Measurements from ENCODE around the gene KCNK1. TPM values are rescaled to one million over a fixed set of nuclear protein-coding genes. Genes with fewer than 3 reads are reported as not detected.

KCNK1 gene
- total RNA-seq, 6 experiments from 2014 or later = 1.1 to 7.6 (median 3.6) TPM

GRCh38 chr1:233714631-233715217 lies 100.8 kb downstream of the KCNK1 start:
- H3K27ac ChIP-seq = peak overlapping the region in 2 of 3 donors; percentile 64 to 85
- no peak overlapping the region for H3K4me3 ChIP-seq
- WGBS (ENCODE audit: insufficient coverage, low coverage, low lambda C conversion rate, missing lambda C conversion rate) = 10% methylated on average over 4 of the region's 4 CpGs
- H3K36me3 ChIP-seq = no peaks in the 10 kb centered on the region
- intact Hi-C loops (cut with DNase I) = no loop called here
- ATAC-seq = peak; percentile 81 to 95 (median 87)
- H3K9me3 ChIP-seq = no peaks in the 10 kb centered on the region
- TF ChIP-seq POLR2A (IDR thresholded peaks at IDR 0.05) (no peak), CTCF (IDR thresholded peaks at IDR 0.05) (no peak)
- peaks cover 0 to 20% (median 5%) of the 10 kb centered on the region in 4 donors for H3K4me1 ChIP-seq
- H3K27me3 ChIP-seq = no peaks in the 10 kb centered on the region
- peak in 2 of 3 donors; percentile 52 to 58 for DNase-seq

DNA sequence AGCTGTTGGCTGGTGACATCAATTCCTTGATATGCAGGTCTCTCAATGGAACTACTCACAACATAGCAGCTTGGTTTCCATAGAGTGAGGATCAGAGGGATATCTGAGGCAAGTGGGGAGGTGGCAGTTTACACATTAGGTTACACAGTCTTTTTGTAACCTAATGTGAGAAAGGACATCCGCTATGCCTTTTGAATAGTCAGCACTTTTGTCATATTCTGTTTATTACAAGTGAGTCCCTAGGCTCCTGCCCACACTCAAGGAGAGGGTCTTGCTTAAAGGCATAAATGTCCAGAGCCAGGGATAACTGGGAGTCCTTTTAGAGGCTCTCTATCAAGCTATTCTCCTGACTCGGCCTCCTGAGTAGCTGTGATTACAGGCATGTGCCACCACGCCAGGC lies 104.2 kb downstream of the KCNK1 start:
- H3K4me1 ChIP-seq = peaks cover 0 to 51% (median 16%) of the 10 kb centered on the region in 4 donors
- intact Hi-C loops (cut with DNase I) = no loop called here
- 100% methylated on average over 2 of the region's 3 CpGs for WGBS (ENCODE audit: insufficient coverage, low coverage, low lambda C conversion rate, missing lambda C conversion rate)

GRCh38 chr1:233719655-233720341 lies 105.9 kb downstream of the KCNK1 start:
- intact Hi-C loops (cut with DNase I) = no loop called here
- H3K27me3 ChIP-seq = no peaks in the 10 kb centered on the region
- H3K4me3 ChIP-seq = no peak overlapping the region
- no peaks in the 10 kb centered on the region for H3K36me3 ChIP-seq
- TF ChIP-seq CTCF (IDR thresholded peaks at IDR 0.05) = no peak
- TF ChIP-seq POLR2A (IDR thresholded peaks at IDR 0.05) = no peak
- DNase-seq (no peak), ATAC-seq (no peak)
- no peaks in the 10 kb centered on the region for H3K9me3 ChIP-seq
- H3K4me1 ChIP-seq = peaks cover 0 to 46% (median 16%) of the 10 kb centered on the region in 4 donors
- peak overlapping the region in 2 of 3 donors; percentile 80 to 90 for H3K27ac ChIP-seq
- 36% methylated on average over 1 of the region's 4 CpGs for WGBS (ENCODE audit: insufficient coverage, low coverage, low lambda C conversion rate, missing lambda C conversion rate)

More for the DNA sequence above, 104.2 kb downstream of the KCNK1 start:
- no peak for DNase-seq
- TF ChIP-seq POLR2A (IDR thresholded peaks at IDR 0.05) (no peak), CTCF (IDR thresholded peaks at IDR 0.05) (no peak)
- no peak for ATAC-seq
- Histone ChIP-seq H3K27ac (no peak overlapping the region), H3K36me3 (no peaks in the 10 kb centered on the region), H3K27me3 (no peaks in the 10 kb centered on the region), H3K4me3 (no peak overlapping the region), H3K9me3 (no peaks in the 10 kb centered on the region)

GRCh38 chr1:233721004-233721595 lies 107.2 kb downstream of the KCNK1 start:
- Histone ChIP-seq H3K27me3 (no peaks in the 10 kb centered on the region), H3K4me1 (peaks cover 0 to 36% (median 11%) of the 10 kb centered on the region in 4 donors), H3K9me3 (no peaks in the 10 kb centered on the region), H3K27ac (peak overlapping the region; percentile 35 to 90 (median 80)), H3K36me3 (no peaks in the 10 kb centered on the region), H3K4me3 (no peak overlapping the region)
- intact Hi-C loops (cut with DNase I) = no loop called here
- DNase-seq (peak; percentile 37 to 77 (median 77)), ATAC-seq (peak; percentile 92 to 98 (median 98))
- WGBS (ENCODE audit: insufficient coverage, low coverage, low lambda C conversion rate, missing lambda C conversion rate) = 9% methylated on average over 4 of the region's 4 CpGs
- TF ChIP-seq CTCF (IDR thresholded peaks at IDR 0.05) (no peak), POLR2A (IDR thresholded peaks at IDR 0.05) (no peak)

Small RNA genes lying within 50 kb of the gene (microRNA-seq; reads per million reads assigned to microRNA genes)
- gene MIR4427 = 0 reads per million in 2 donors

Small RNA genes lying within 50 kb of the gene (small RNA-seq; reads per million reads assigned to genes)
- 0 reads per million in 2 experiments for gene MIR4427
